ENCODE results near the gene FAM156A.
"Not testable (repeated sequence)": the region's sequence is repeated elsewhere in the genome, so short reads cannot be mapped to it uniquely, and the experiment has no call there.

DNA sequence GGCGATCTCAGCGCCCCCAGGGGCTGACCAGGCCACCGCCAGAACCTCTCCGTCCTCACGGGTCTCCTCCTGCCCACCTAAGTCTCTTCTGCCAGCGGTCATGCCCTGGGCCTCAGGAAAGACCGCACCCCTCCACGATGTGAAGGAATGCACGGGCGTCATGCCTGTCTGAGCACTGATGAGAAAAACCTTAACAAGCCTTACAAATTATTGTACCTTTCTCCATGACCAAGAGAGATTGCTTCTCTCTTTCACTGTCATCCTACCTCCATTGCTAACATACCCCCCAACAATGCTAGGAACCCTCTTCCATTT is 22.9 kb downstream of the FAM156A start:
- not testable (repeated sequence) for TF ChIP-seq CTCF (conservative IDR thresholded peaks at IDR 0.05; ENCODE audit: low read depth, low read length); EZH2 (IDR thresholded peaks at IDR 0.05; ENCODE audit: borderline replicate concordance, low read depth, low read length, poor library complexity, severe bottlenecking)
